IMR-90 (cell line): Measurements from ENCODE around the gene DPEP3. TPM values are rescaled to one million over a fixed set of nuclear protein-coding genes. Genes with fewer than 3 reads are reported as not detected.

Experiments
- ATAC-seq: fragments of 200-7000 bp; cut with Tn5 transposase; 2 replicates; pipeline ENCODE4 v1.9.1; 2020; ENCODE audit warnings: low read depth, mild to moderate bottlenecking, moderate library complexity
- BruUV-seq: library from RNA; stranded (reverse); fragments of 400-500 nt; replicated peaks from 2 replicates; lab custom pipeline; 2021; lab: Mats Ljungman, UMichigan
- CTCF ChIA-PET: fragments of 300-600 bp; formaldehyde crosslinking; extraction: SDS; loops from one replicate; lab custom pipeline; 2021; ENCODE audit warnings: antibody characterized with exemption; lab: Yijun Ruan, JAX
- POLR2A ChIA-PET: fragments of 300-600 bp; sonication (Branson Sonifier 250); formaldehyde crosslinking; loops from one replicate; lab custom pipeline; 2022; ENCODE audit warnings: antibody characterized with exemption; ENCODE audit not compliant: unreplicated experiment; lab: Charles Lee
- DNase-seq: peaks from one replicate; pipeline ENCODE4 v3.0.0; 2013
- H2AFZ ChIP-seq: replicated peaks from 2 replicates; pipeline ENCODE3; 2013; ENCODE audit warnings: low read length, mild to moderate bottlenecking; ENCODE audit not compliant: poor library complexity
- H2AK5ac ChIP-seq: 2 replicates; pipeline ENCODE4 v1.6.1; 2013; ENCODE audit warnings: low read depth, low read length, inconsistent platforms
- H2AK9ac ChIP-seq: replicated peaks from 2 replicates; pipeline ENCODE3; 2013; ENCODE audit warnings: mild to moderate bottlenecking, low read depth, low read length, moderate library complexity; ENCODE audit not compliant: poor library complexity
- H2BK120ac ChIP-seq: 2 replicates; pipeline ENCODE4 v1.6.1; 2013; ENCODE audit warnings: low read depth, low read length, inconsistent platforms
- H2BK15ac ChIP-seq: 3 replicates; pipeline ENCODE4 v1.6.1; 2013; ENCODE audit warnings: low read depth, low read length, inconsistent platforms
- H2BK20ac ChIP-seq: 2 replicates; pipeline ENCODE4 v1.6.1; 2013; ENCODE audit warnings: low read depth, mild to moderate bottlenecking, inconsistent platforms, low read length, moderate library complexity
- H2BK5ac ChIP-seq: 2 replicates; pipeline ENCODE4 v1.6.1; 2013; ENCODE audit warnings: mild to moderate bottlenecking, low read depth, low read length, inconsistent platforms; ENCODE audit not compliant: poor library complexity, severe bottlenecking
- H3K14ac ChIP-seq: replicated peaks from 2 replicates; pipeline ENCODE4 v1.6.1; 2013; ENCODE audit warnings: low read depth, low read length, inconsistent platforms
- H3K18ac ChIP-seq: 2 replicates; pipeline ENCODE4 v1.6.1; 2013; ENCODE audit warnings: low read depth, low read length, control low read depth
- H3K23ac ChIP-seq: 2 replicates; pipeline ENCODE4 v1.6.1; 2013; ENCODE audit warnings: low read depth, low read length, inconsistent platforms
- H3K27ac ChIP-seq: 2 replicates; pipeline ENCODE4 v1.5.1; 2013; ENCODE audit warnings: mild to moderate bottlenecking, control low read depth, low read length; ENCODE audit not compliant: insufficient read depth
- H3K27me3 ChIP-seq: 2 replicates; pipeline ENCODE4 v1.6.1; 2013; ENCODE audit warnings: low read length; ENCODE audit not compliant: control insufficient read depth, insufficient read depth
- H3K36me3 ChIP-seq: 2 replicates; pipeline ENCODE4 v1.6.1; 2013; ENCODE audit warnings: low read length, mixed read lengths; ENCODE audit not compliant: control insufficient read depth, insufficient read depth
- H3K4ac ChIP-seq: 2 replicates; pipeline ENCODE4 v1.6.1; 2013; ENCODE audit warnings: low read depth, low read length, inconsistent platforms
- H3K4me1 ChIP-seq: 2 replicates; pipeline ENCODE4 v1.6.1; 2013; ENCODE audit warnings: low read length, mixed read lengths; ENCODE audit not compliant: control insufficient read depth, insufficient read depth
- H3K4me2 ChIP-seq: 2 replicates; pipeline ENCODE4 v1.6.1; 2013; ENCODE audit warnings: low read depth, mild to moderate bottlenecking, control low read depth, low read length, moderate library complexity
- H3K4me3 ChIP-seq: 2 replicates; pipeline ENCODE4 v1.5.1; 2013; ENCODE audit warnings: low read depth, mild to moderate bottlenecking, control low read depth, low read length, moderate library complexity; ENCODE audit not compliant: insufficient read depth
- H3K56ac ChIP-seq: 2 replicates; pipeline ENCODE4 v1.6.1; 2013; ENCODE audit warnings: low read length, inconsistent platforms; ENCODE audit not compliant: insufficient read depth; ENCODE audit errors: extremely low read depth
- H3K79me1 ChIP-seq, 2 experiments: 2 replicates each; pipeline ENCODE4 v1.6.1; 2013; ENCODE audit warnings: low read length in 2 of 2, inconsistent platforms in 1 of 2, low read depth in 1 of 2
- H3K9ac ChIP-seq: 2 replicates; pipeline ENCODE4 v1.6.1; 2013; ENCODE audit warnings: low read depth, low read length, control low read depth
- H3K9me1 ChIP-seq: 2 replicates; pipeline ENCODE4 v1.6.1; 2013; ENCODE audit warnings: low read length, inconsistent platforms; ENCODE audit not compliant: insufficient read depth
- H3K9me3 ChIP-seq: 2 replicates; pipeline ENCODE4 v1.6.1; 2013; ENCODE audit warnings: low read length; ENCODE audit not compliant: control insufficient read depth, insufficient read depth
- H4K20me1 ChIP-seq: 2 replicates; pipeline ENCODE4 v1.6.1; 2013; ENCODE audit warnings: low read length, inconsistent platforms; ENCODE audit not compliant: insufficient read depth
- H4K5ac ChIP-seq: 2 replicates; pipeline ENCODE4 v1.6.1; 2013; ENCODE audit warnings: mild to moderate bottlenecking, low read depth, low read length, control low read depth
- H4K8ac ChIP-seq, 2 experiments: 2 replicates each; pipeline ENCODE4 v1.6.1; 2013; ENCODE audit warnings: low read depth in 2 of 2, low read length in 2 of 2, control low read depth in 1 of 2, inconsistent platforms in 1 of 2
- H4K91ac ChIP-seq: 2 replicates; pipeline ENCODE4 v1.6.1; 2013; ENCODE audit warnings: low read depth, low read length, inconsistent platforms; ENCODE audit not compliant: insufficient read depth
- CEBPB ChIP-seq: IDR thresholded peaks from 2 replicates; pipeline ENCODE4 v1.6.1; 2012; ENCODE audit warnings: low read depth, low read length, improper control_type of control experiment
- CHD1 ChIP-seq: IDR thresholded peaks from 2 replicates; pipeline ENCODE4 v1.6.1; 2012; ENCODE audit warnings: low read depth, low read length, improper control_type of control experiment
- ELK1 ChIP-seq: fragments of 150-350 bp; IDR thresholded peaks from 2 replicates; pipeline ENCODE4 v1.6.1; 2016; ENCODE audit warnings: low read depth, mild to moderate bottlenecking, low read length, moderate library complexity, borderline replicate concordance
- FOS ChIP-seq: fragments of 150-350 bp; IDR thresholded peaks from 2 replicates; pipeline ENCODE4 v1.6.1; 2016; ENCODE audit warnings: low read depth, low read length
- MAFK ChIP-seq: IDR thresholded peaks from 2 replicates; pipeline ENCODE4 v1.6.1; 2012; ENCODE audit warnings: low read depth, low read length, improper control_type of control experiment
- MAZ ChIP-seq: IDR thresholded peaks from 2 replicates; pipeline ENCODE4 v1.6.1; 2012; ENCODE audit warnings: low read depth, mild to moderate bottlenecking, low read length, improper control_type of control experiment, moderate library complexity, borderline replicate concordance
- MXI1 ChIP-seq: IDR thresholded peaks from 2 replicates; pipeline ENCODE4 v1.6.1; 2012; ENCODE audit warnings: low read depth, mild to moderate bottlenecking, low read length, moderate library complexity, borderline replicate concordance
- NFE2L2 ChIP-seq: fragments of 150-350 bp; IDR thresholded peaks from 2 replicates; pipeline ENCODE4 v1.6.1; 2016; ENCODE audit warnings: low read depth, mild to moderate bottlenecking, low read length
- RAD21 ChIP-seq: IDR thresholded peaks from 2 replicates; pipeline ENCODE4 v1.6.1; 2012; ENCODE audit warnings: low read length, improper control_type of control experiment
- RCOR1 ChIP-seq: IDR thresholded peaks from 2 replicates; pipeline ENCODE4 v1.6.1; 2012; ENCODE audit warnings: mild to moderate bottlenecking, low read length, improper control_type of control experiment; ENCODE audit not compliant: insufficient replicate concordance
- RFX5 ChIP-seq: IDR thresholded peaks from 2 replicates; pipeline ENCODE4 v1.8.0; 2012; ENCODE audit warnings: low read depth, mild to moderate bottlenecking, low read length, moderate library complexity
- SMC3 ChIP-seq: fragments of 150-350 bp; IDR thresholded peaks from 2 replicates; pipeline ENCODE4 v1.6.1; 2016; ENCODE audit warnings: low read depth, mild to moderate bottlenecking, antibody characterized with exemption, low read length, moderate library complexity
- USF2 ChIP-seq: fragments of 150-350 bp; IDR thresholded peaks from 2 replicates; pipeline ENCODE4 v1.6.1; 2017; ENCODE audit warnings: mild to moderate bottlenecking, antibody characterized with exemption, low read length, low read depth
- WGBS, 2 experiments: methylation state at CpG; one replicate each; pipeline versions ENCODE4 v1.1.5 to v1.1.7; 2013; ENCODE audit warnings: missing lambda C conversion rate in 2 of 2; ENCODE audit not compliant: insufficient read length in 1 of 2; ENCODE audit errors: extremely low coverage in 2 of 2; 5-methylcytosine and 5-hydroxymethylcytosine counted together
- dilution Hi-C: fragments of 300-500 bp; cut with HindIII; formaldehyde crosslinking; loops from one replicate; pipeline ENCODE4 v1.14.3; 2018; ENCODE audit warnings: low sequenced_read_pairs; ENCODE audit not compliant: unreplicated experiment
- in situ Hi-C: fragments of 300-500 bp; cut with MboI; formaldehyde crosslinking; loops from 3 replicates; pipeline ENCODE4 v1.14.3; 2019; ENCODE audit warnings: low sequenced_read_pairs, inconsistent platforms, mixed read lengths
- intact Hi-C: fragments of 100-400 bp; cut with micrococcal nuclease; formaldehyde crosslinking; loops from 2 replicates; pipeline ENCODE4 v1.10.0; 2022
- polyA plus RNA-seq, 3 experiments: library from polyadenylated mRNA; depleted of rRNA; stranded (reverse); fragments of >200 nt; gene quantifications; 2 replicates each; pipeline ENCODE4 v1.2.3, GENCODE V29; 2012; ENCODE audit warnings: low replicate concordance in 1 of 3
- total RNA-seq: library from RNA; depleted of rRNA; stranded (reverse); fragments of >200 nt; gene quantifications from 2 replicates; pipeline ENCODE4 v1.2.3, GENCODE V29; 2012
- TF ChIP-seq, protein P1 (sequence below): conservative IDR thresholded peaks from 2 replicates; pipeline ENCODE4 v1.5.1; 2012; ENCODE audit warnings: mild to moderate bottlenecking, low read depth, low read length, improper control_type of control experiment

Gene DPEP3
- total and polyA plus RNA-seq, 2 of the 4 experiments (the other 2 are of a cell fraction), result not detected

GRCh38 chr16:67946966-67947558 lies 33.2 kb downstream of the DPEP3 start:
- Histone ChIP-seq H2BK5ac (no peak overlapping the region), H3K9me1 (no peaks in the 10 kb centered on the region), H3K14ac (no peak overlapping the region), H3K9ac (no peak overlapping the region), H2AK9ac (no peak overlapping the region), H3K4me2 (no peak overlapping the region), H3K23ac (no peak overlapping the region), H3K27ac (no peak overlapping the region), H3K79me1 (peaks cover 22 to 88% of the 10 kb centered on the region in 2 experiments), H2BK20ac (no peak overlapping the region), H4K20me1 (peaks cover 62% of the 10 kb centered on the region), H3K4me1 (no peaks in the 10 kb centered on the region), H4K5ac (no peak overlapping the region), H3K56ac (no peak overlapping the region), H2AFZ (no peak overlapping the region), H4K91ac (no peak overlapping the region), H3K9me3 (no peaks in the 10 kb centered on the region), H3K36me3 (peaks cover 97% of the 10 kb centered on the region), H2BK120ac (no peak overlapping the region), H3K18ac (no peak overlapping the region), H3K4ac (no peak overlapping the region), H3K4me3 (no peak overlapping the region), H3K27me3 (no peaks in the 10 kb centered on the region), H4K8ac (no peak overlapping the region), H2AK5ac (no peak overlapping the region), H2BK15ac (no peak overlapping the region)
- ChIA-PET CTCF (no interaction called here), POLR2A (no interaction called here)
- 100% methylated on average over 4 of the region's 28 CpGs; no CpG with 5 or more reads in 1 of the 2 experiments for WGBS, 2 experiments
- in situ Hi-C loops (loop anchor here (25.0 kb wide), 1 partner anchor 410 kb away; the partner anchor contains the start of gene RIPOR1), intact Hi-C loops (no loop called here), dilution Hi-C loops (no loop called here)
- no TSS peak for BruUV-seq
- ATAC-seq (no peak), DNase-seq (no peak)
- TF ChIP-seq CEBPB (no peak), MAFK (no peak), RCOR1 (no peak), RFX5 (no peak), ELK1 (no peak), SMC3 (no peak), FOS (no peak), NFE2L2 (no peak), MAZ (no peak), MXI1 (no peak), RAD21 (no peak), CHD1 (no peak), USF2 (no peak)
- TF ChIP-seq, protein P1, sequence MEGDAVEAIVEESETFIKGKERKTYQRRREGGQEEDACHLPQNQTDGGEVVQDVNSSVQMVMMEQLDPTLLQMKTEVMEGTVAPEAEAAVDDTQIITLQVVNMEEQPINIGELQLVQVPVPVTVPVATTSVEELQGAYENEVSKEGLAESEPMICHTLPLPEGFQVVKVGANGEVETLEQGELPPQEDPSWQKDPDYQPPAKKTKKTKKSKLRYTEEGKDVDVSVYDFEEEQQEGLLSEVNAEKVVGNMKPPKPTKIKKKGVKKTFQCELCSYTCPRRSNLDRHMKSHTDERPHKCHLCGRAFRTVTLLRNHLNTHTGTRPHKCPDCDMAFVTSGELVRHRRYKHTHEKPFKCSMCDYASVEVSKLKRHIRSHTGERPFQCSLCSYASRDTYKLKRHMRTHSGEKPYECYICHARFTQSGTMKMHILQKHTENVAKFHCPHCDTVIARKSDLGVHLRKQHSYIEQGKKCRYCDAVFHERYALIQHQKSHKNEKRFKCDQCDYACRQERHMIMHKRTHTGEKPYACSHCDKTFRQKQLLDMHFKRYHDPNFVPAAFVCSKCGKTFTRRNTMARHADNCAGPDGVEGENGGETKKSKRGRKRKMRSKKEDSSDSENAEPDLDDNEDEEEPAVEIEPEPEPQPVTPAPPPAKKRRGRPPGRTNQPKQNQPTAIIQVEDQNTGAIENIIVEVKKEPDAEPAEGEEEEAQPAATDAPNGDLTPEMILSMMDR, result no peak
